Heart right ventricle (tissue), 16 donors: Measurements from ENCODE around the gene RPA3. TPM values are rescaled to one million over a fixed set of nuclear protein-coding genes. Genes with fewer than 3 reads are reported as not detected.
A peak's percentile ranks its signal among the peaks of the same experiment; 100 is the strongest.

Experiments
- ATAC-seq, 8 donors: fragments of 200-7000 bp; cut with Tn5 transposase; one replicate each; pipeline ENCODE4 v1.9.1; 2020; ENCODE audit warnings: mild to moderate bottlenecking in 8 of 8, moderate library complexity in 8 of 8, moderate number of reproducible peaks in 1 of 8
- DNase-seq, 2 donors: peaks; one replicate each; pipeline ENCODE4 v3.0.0-alpha.2; 2020
- H3K27ac ChIP-seq, 10 donors: fragments of 200-600 bp; sonication (generic) in 2 of 10; one replicate each; pipeline versions ENCODE4 v1.5.0 to v1.8.0; 2020 to 2022; ENCODE audit warnings: mild to moderate bottlenecking in 3 of 10
- H3K27me3 ChIP-seq, 7 donors: fragments of 200-600 bp; one replicate each; pipeline ENCODE4 v1.8.0; 2021 to 2022; ENCODE audit warnings: mild to moderate bottlenecking in 2 of 7
- H3K36me3 ChIP-seq, 9 donors: fragments of 200-600 bp; sonication (generic) in 1 of 9; one replicate each; pipeline versions ENCODE4 v1.5.0 to v1.8.0; 2020 to 2022; ENCODE audit warnings: mild to moderate bottlenecking in 2 of 9
- H3K4me1 ChIP-seq, 9 donors: fragments of 200-600 bp; sonication (generic) in 1 of 9; one replicate each; pipeline versions ENCODE4 v1.5.0 to v1.8.0; 2020 to 2022; ENCODE audit warnings: mild to moderate bottlenecking in 4 of 9
- H3K4me3 ChIP-seq, 10 donors: fragments of 200-600 bp; sonication (generic) in 2 of 10; one replicate each; pipeline versions ENCODE4 v1.5.0 to v1.8.0; 2020 to 2022; ENCODE audit warnings: mild to moderate bottlenecking in 7 of 10, moderate library complexity in 2 of 10
- H3K9me3 ChIP-seq, 11 donors: fragments of 200-600 bp in 10 of 11; sonication (generic) in 2 of 11; one replicate each; pipeline versions ENCODE4 v1.5.0 to v1.8.0; 2013 to 2022; ENCODE audit warnings: mild to moderate bottlenecking in 2 of 11, control low read depth in 1 of 11, moderate library complexity in 1 of 11
- WGBS, 2 donors: extraction: QIAGEN DNeasy Blood & Tissue Kit; methylation state at CpG; one replicate each; pipeline ENCODE4 v1.1.7; 2013; ENCODE audit warnings: inconsistent platforms in 1 of 2; 5-methylcytosine and 5-hydroxymethylcytosine counted together
- intact Hi-C, 10 donors: fragments of 100-400 bp; cut with DNase I; formaldehyde crosslinking; loops; one replicate each; pipeline versions ENCODE4 v1.11.1 to v1.14.2; 2022
- polyA plus RNA-seq, 2 donors: library from polyadenylated mRNA; stranded (reverse); fragments of 200-250 nt; gene quantifications; one replicate each; pipeline ENCODE4 v1.2.3, GENCODE V29; 2013
- total RNA-seq, 10 donors: library from RNA; stranded (reverse); fragmentation: NEBNext Ultra II Directional in 3 of 10; extraction: Animal tissue kit (Norgen Biotek cat#: 25700) in 3 of 10; gene quantifications; one replicate each; pipeline versions ENCODE4 v1.2.1 to v1.2.4, GENCODE V29; 2021 to 2023
- TF ChIP-seq, protein P1 (sequence below), 9 donors: fragments of 200-600 bp; sonication (generic) in 2 of 9; IDR thresholded peaks; one replicate each; pipeline versions ENCODE4 v1.5.0 to v1.8.0; 2021 to 2022; ENCODE audit warnings: antibody characterized with exemption in 9 of 9, mild to moderate bottlenecking in 5 of 9, moderate library complexity in 1 of 9
- donor health status: Arrhythmogenic right ventricular cardiomyopathy.
- donor health status: ischemic (EF 13 %, LVEDD 7.1; RV severe dilation, severe dysfunction).
- donor health status: healthy with polysubstance abuse.
- donor health status: DM: no; HTN: yes; CAD: no.
- donor health status: DM: no; HTN: no; CAD: no.
- donor health status: ischemic (EF 25% LVEDD 6.9; RV normal size, moderate dysfunction).
- donor health status: ischemic (EF 25% LVEDD 5.7; RV mildly dilated, moderate dysfunction).
- donor health status: healthy.
- donor health status: DM: yes; HTN: yes; CAD: no.
- donor health status: Ischemic cardiomyopathy.
- donor health status: ischemic (EF 35%, LVEDD 5.7; RV mildly dilated, moderate dysfunction).
- donor health status: nonischemic (EF 11% LVEDD 7.7; RV severe dilation, severe dysfunction).
- donor health status: DM: yes; HTN: yes; CAD: no.
- donor health status: PGD.
- donor health status: ischemic (EF 29% LVEDD 5.4; RV normal size, mild dysfunction).
- donor health status: nonischemic (EF 23%, LVEDD 6.1; RV moderate dilation, normal function).

Gene RPA3
- total and polyA plus RNA-seq, 12 donors: 15.9 to 25.9 (median 22.1) TPM

DNA sequence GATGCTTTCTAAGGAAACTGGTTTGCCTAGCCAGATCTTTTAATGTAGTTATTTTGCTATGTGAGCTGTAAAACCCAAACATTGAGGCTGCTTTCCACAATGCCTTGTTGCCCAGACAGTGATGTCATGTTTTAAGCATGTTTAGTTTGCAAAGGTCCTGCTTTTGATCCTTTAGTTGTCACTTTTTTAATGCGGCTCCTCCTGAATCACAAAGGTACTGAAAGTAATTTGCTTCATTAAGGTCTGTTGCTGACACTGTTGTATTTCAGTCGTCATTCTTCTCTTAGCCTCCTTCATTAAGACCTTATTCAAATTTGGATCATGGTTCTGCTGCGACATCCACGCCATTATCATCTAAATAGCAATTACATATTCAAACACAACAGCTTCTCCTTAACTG, 10.6 kb downstream of the RPA3 start:
- H3K27me3 ChIP-seq: no peaks in the 10 kb centered on the region
- intact Hi-C loops: no loop called here
- H3K4me1 ChIP-seq: peaks cover 0 to 57% (median 40%) of the 10 kb centered on the region in 9 donors
- H3K36me3 ChIP-seq: no peaks in the 10 kb centered on the region
- H3K4me3 ChIP-seq: no peak overlapping the region
- H3K27ac ChIP-seq: peak overlapping the region in 2 of 10 donors; percentile 2 to 34
- TF ChIP-seq, protein P1, sequence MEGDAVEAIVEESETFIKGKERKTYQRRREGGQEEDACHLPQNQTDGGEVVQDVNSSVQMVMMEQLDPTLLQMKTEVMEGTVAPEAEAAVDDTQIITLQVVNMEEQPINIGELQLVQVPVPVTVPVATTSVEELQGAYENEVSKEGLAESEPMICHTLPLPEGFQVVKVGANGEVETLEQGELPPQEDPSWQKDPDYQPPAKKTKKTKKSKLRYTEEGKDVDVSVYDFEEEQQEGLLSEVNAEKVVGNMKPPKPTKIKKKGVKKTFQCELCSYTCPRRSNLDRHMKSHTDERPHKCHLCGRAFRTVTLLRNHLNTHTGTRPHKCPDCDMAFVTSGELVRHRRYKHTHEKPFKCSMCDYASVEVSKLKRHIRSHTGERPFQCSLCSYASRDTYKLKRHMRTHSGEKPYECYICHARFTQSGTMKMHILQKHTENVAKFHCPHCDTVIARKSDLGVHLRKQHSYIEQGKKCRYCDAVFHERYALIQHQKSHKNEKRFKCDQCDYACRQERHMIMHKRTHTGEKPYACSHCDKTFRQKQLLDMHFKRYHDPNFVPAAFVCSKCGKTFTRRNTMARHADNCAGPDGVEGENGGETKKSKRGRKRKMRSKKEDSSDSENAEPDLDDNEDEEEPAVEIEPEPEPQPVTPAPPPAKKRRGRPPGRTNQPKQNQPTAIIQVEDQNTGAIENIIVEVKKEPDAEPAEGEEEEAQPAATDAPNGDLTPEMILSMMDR (IDR thresholded peaks at IDR 0.05): no peak
- 63 to 72% methylated on average over 4 of the region's 4 CpGs for WGBS, 2 donors
- DNase-seq (no peak), ATAC-seq (peak in 2 of 8 donors; percentile 18 to 22)
- H3K9me3 ChIP-seq: no peaks in the 10 kb centered on the region

GRCh38 chr7:7707246-7707645, 11.2 kb downstream of the RPA3 start:
- peak overlapping the region in 4 of 10 donors; percentile 2 to 34 (median 12) for H3K27ac ChIP-seq
- ATAC-seq: no peak
- no peak for DNase-seq
- H3K4me3 ChIP-seq: no peak overlapping the region
- intact Hi-C loops: no loop called here
- no peaks in the 10 kb centered on the region for H3K36me3 ChIP-seq
- peaks cover 0 to 63% (median 43%) of the 10 kb centered on the region in 9 donors for H3K4me1 ChIP-seq
- no peaks in the 10 kb centered on the region for H3K9me3 ChIP-seq
- 71 to 72% methylated on average over 2 of the region's 2 CpGs for WGBS, 2 donors
- H3K27me3 ChIP-seq: no peaks in the 10 kb centered on the region
- TF ChIP-seq, protein P1 (IDR thresholded peaks at IDR 0.05): no peak

GRCh38 chr7:7706556-7707172, 11.7 kb downstream of the RPA3 start:
- TF ChIP-seq, protein P1 (IDR thresholded peaks at IDR 0.05): no peak
- Histone ChIP-seq H3K4me3 (no peak overlapping the region), H3K27ac (peak overlapping the region in 3 of 10 donors; percentile 7 to 34 (median 18)), H3K27me3 (no peaks in the 10 kb centered on the region), H3K4me1 (peaks cover 0 to 69% (median 43%) of the 10 kb centered on the region in 9 donors), H3K9me3 (no peaks in the 10 kb centered on the region), H3K36me3 (no peaks in the 10 kb centered on the region)
- intact Hi-C loops: no loop called here
- DNase-seq: no peak
- 81 to 84% methylated on average over 4 of the region's 4 CpGs for WGBS, 2 donors
- ATAC-seq: peak in 2 of 8 donors; percentile 29 to 41

DNA sequence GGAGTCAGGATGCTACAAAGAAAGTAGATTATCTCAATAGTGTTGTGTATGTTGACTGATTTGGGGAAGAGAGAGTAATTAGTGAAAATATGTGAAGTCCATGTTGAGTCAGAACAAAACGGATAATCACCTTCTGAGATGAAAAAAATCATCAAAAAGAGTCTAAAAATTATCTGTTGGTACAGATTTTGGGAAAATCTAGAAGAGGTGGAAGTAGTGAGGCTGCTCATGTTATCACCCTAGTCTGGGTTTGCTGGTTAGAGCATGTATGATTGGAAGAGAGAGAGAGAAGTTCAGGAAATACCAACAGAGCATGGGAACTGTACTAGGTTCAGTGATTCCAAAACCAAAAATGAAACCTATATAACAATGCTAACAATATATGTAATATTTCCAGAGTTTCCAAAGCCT, 12.3 kb downstream of the RPA3 start:
- Histone ChIP-seq H3K4me3 (no peak overlapping the region), H3K4me1 (peaks cover 0 to 74% (median 49%) of the 10 kb centered on the region in 9 donors), H3K9me3 (no peaks in the 10 kb centered on the region), H3K36me3 (no peaks in the 10 kb centered on the region), H3K27ac (no peak overlapping the region), H3K27me3 (no peaks in the 10 kb centered on the region)
- WGBS, 2 donors: 83 to 91% methylated on average over 1 of the region's 1 CpG
- ATAC-seq (no peak), DNase-seq (no peak)
- TF ChIP-seq, protein P1 (IDR thresholded peaks at IDR 0.05): no peak
- intact Hi-C loops: no loop called here
